ENCODE results near the gene ADCY2. TPM values are rescaled to one million over a fixed set of nuclear protein-coding genes. Genes with fewer than 3 reads are reported as not detected.

Gene ADCY2
- total and polyA plus RNA-seq, 4 donors: 25.4 to 145 (median 71.1) TPM

DNA sequence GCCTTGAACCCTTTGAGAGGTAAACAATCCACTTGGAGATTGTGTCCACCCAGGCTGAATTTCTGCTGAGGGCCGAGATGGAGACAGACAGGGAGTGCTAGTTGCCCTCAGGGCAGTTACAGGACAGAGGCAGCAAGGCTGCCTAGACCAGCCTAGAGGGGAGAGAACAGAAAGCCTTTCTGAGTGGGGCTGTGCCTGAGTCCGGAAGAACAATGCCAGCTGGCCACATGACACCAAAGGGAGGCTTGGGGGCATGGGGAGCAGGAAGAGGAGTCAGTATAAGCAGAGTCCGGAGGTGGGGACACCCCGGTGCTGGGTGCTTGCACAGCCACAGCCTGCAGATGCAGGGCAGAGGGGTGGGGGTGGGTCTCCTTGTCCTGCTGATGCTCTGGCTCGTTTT is 309.3 kb downstream of the ADCY2 start:
- H3K27ac ChIP-seq (ENCODE audit: low read depth, low read length): no peak overlapping the region
- no peak overlapping the region for H3K4me3 ChIP-seq (ENCODE audit: low read depth, low read length)
- peaks cover 3% of the 10 kb centered on the region for H3K36me3 ChIP-seq (ENCODE audit: control insufficient read depth, insufficient read depth, low read length)
- no peak for DNase-seq (ENCODE audit: low read depth in 4 of 6, low spot score in 6 of 6)
- peaks cover 4% of the 10 kb centered on the region for H3K4me1 ChIP-seq (ENCODE audit: control insufficient read depth, insufficient read depth, low read length)
- no peaks in the 10 kb centered on the region for H3K27me3 ChIP-seq (ENCODE audit: control insufficient read depth, insufficient read depth, low read length)
- H3K9me3 ChIP-seq (ENCODE audit: control insufficient read depth, insufficient read depth, low read length): no peaks in the 10 kb centered on the region
- WGBS (ENCODE audit: insufficient coverage): 52% methylated on average over 5 of the region's 5 CpGs

- WGBS (ENCODE audit: insufficient coverage): no CpG with 5 or more reads among the region's 6 CpGs
- H3K27me3 ChIP-seq (ENCODE audit: control insufficient read depth, insufficient read depth, low read length): no peaks in the 10 kb centered on the region
- H3K36me3 ChIP-seq (ENCODE audit: control insufficient read depth, insufficient read depth, low read length): peaks cover 3% of the 10 kb centered on the region
- H3K9me3 ChIP-seq (ENCODE audit: control insufficient read depth, insufficient read depth, low read length): no peaks in the 10 kb centered on the region
- DNase-seq (ENCODE audit: low read depth in 4 of 6, low spot score in 6 of 6): no peak
- no peak overlapping the region for H3K27ac ChIP-seq (ENCODE audit: low read depth, low read length)
- H3K4me1 ChIP-seq (ENCODE audit: control insufficient read depth, insufficient read depth, low read length): peaks cover 4% of the 10 kb centered on the region
- H3K4me3 ChIP-seq (ENCODE audit: low read depth, low read length): no peak overlapping the region
Measured at GRCh38 chr5:7705736-7706135, 309.8 kb downstream of the ADCY2 start.

DNA sequence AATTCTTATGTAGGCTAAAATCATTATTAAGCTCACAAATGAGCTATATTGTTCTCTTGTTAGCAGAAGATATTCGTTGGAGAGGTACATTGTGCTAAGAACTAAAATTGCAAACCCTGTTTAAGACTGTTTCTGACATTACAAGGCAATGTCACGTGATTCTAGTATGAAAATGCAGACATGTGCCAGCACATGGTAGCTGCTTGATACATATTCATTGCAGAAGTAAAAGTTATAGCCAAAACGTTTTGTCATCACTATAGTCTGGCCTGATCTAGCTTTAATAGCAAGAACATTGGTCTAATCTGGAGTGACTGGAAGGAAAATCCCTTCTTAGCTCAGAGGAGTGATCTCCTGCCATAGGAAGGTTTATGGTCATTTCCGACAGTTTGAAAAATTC is 310.3 kb downstream of the ADCY2 start:
- WGBS (ENCODE audit: insufficient coverage): 100% methylated on average over 1 of the region's 4 CpGs
- Histone ChIP-seq H3K4me1 (ENCODE audit: control insufficient read depth, insufficient read depth, low read length) (peaks cover 4% of the 10 kb centered on the region), H3K27me3 (ENCODE audit: control insufficient read depth, insufficient read depth, low read length) (no peaks in the 10 kb centered on the region), H3K4me3 (ENCODE audit: low read depth, low read length) (no peak overlapping the region), H3K27ac (ENCODE audit: low read depth, low read length) (no peak overlapping the region), H3K9me3 (ENCODE audit: control insufficient read depth, insufficient read depth, low read length) (no peaks in the 10 kb centered on the region), H3K36me3 (ENCODE audit: control insufficient read depth, insufficient read depth, low read length) (peaks cover 3% of the 10 kb centered on the region)
- peak in 1 of 6 donors; percentile 29 for DNase-seq (ENCODE audit: low read depth in 4 of 6, low spot score in 6 of 6)

DNA sequence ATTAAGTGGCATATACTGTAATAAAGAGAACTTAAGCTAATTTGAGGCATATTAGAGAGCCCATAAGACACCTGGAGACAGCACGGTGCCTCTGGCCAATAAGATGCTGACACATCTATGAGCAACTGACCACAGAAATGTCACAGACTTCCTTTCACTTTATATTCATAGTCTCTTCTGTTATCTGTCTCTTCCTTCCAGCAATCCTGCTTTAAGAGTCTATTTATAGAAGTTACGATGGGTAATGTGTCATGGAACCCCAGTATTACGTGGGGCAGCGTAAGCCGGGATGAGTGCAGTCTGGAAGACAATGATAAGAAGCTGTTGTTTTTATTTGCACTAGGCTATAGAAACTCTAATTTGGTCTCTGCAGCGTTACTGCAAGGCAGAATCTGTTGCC is 318.2 kb downstream of the ADCY2 start:
- Histone ChIP-seq H3K27ac (ENCODE audit: low read depth, low read length) (no peak overlapping the region), H3K4me1 (ENCODE audit: control insufficient read depth, insufficient read depth, low read length) (no peaks in the 10 kb centered on the region), H3K27me3 (ENCODE audit: control insufficient read depth, insufficient read depth, low read length) (no peaks in the 10 kb centered on the region), H3K4me3 (ENCODE audit: low read depth, low read length) (no peak overlapping the region), H3K36me3 (ENCODE audit: control insufficient read depth, insufficient read depth, low read length) (peaks cover 4% of the 10 kb centered on the region), H3K9me3 (ENCODE audit: control insufficient read depth, insufficient read depth, low read length) (no peaks in the 10 kb centered on the region)
- DNase-seq (ENCODE audit: low read depth in 4 of 6, low spot score in 6 of 6): no peak
- WGBS (ENCODE audit: insufficient coverage): 93% methylated on average over 4 of the region's 6 CpGs

- H3K4me1 ChIP-seq (ENCODE audit: control insufficient read depth, insufficient read depth, low read length): no peaks in the 10 kb centered on the region
- H3K9me3 ChIP-seq (ENCODE audit: control insufficient read depth, insufficient read depth, low read length): no peaks in the 10 kb centered on the region
- peaks cover 3% of the 10 kb centered on the region for H3K36me3 ChIP-seq (ENCODE audit: control insufficient read depth, insufficient read depth, low read length)
- H3K27me3 ChIP-seq (ENCODE audit: control insufficient read depth, insufficient read depth, low read length): no peaks in the 10 kb centered on the region
- no peak overlapping the region for H3K4me3 ChIP-seq (ENCODE audit: low read depth, low read length)
- H3K27ac ChIP-seq (ENCODE audit: low read depth, low read length): no peak overlapping the region
- DNase-seq (ENCODE audit: low read depth in 4 of 6, low spot score in 6 of 6): no peak
Measured at GRCh38 chr5:7714697-7715096, 318.8 kb downstream of the ADCY2 start.

DNA sequence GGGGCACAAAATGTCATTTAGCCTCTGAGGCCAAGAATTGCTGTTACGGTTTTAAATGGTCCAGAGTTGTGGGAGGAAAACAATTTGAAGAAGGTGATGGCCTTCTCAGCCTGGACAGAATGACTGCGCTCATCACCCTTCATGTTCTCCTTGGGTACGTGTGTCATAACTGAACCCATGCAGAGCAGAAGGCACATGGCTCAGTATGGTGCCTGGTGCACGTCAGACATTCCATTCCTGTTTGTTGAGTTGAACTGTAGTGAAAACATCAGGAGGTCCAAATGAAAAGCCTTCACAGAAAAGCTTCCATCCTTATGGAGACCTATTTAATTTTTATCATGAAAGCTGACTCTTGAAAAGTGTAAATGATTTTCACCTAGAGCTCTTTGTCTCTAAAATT is 321.8 kb downstream of the ADCY2 start:
- H3K4me1 ChIP-seq (ENCODE audit: control insufficient read depth, insufficient read depth, low read length): no peaks in the 10 kb centered on the region
- H3K36me3 ChIP-seq (ENCODE audit: control insufficient read depth, insufficient read depth, low read length): peaks cover 5% of the 10 kb centered on the region
- no peaks in the 10 kb centered on the region for H3K27me3 ChIP-seq (ENCODE audit: control insufficient read depth, insufficient read depth, low read length)
- no peaks in the 10 kb centered on the region for H3K9me3 ChIP-seq (ENCODE audit: control insufficient read depth, insufficient read depth, low read length)
- no peak overlapping the region for H3K27ac ChIP-seq (ENCODE audit: low read depth, low read length)
- 92% methylated on average over 3 of the region's 4 CpGs for WGBS (ENCODE audit: insufficient coverage)
- no peak overlapping the region for H3K4me3 ChIP-seq (ENCODE audit: low read depth, low read length)
- DNase-seq (ENCODE audit: low read depth in 4 of 6, low spot score in 6 of 6): peak in 1 of 6 donors; percentile 23

DNA sequence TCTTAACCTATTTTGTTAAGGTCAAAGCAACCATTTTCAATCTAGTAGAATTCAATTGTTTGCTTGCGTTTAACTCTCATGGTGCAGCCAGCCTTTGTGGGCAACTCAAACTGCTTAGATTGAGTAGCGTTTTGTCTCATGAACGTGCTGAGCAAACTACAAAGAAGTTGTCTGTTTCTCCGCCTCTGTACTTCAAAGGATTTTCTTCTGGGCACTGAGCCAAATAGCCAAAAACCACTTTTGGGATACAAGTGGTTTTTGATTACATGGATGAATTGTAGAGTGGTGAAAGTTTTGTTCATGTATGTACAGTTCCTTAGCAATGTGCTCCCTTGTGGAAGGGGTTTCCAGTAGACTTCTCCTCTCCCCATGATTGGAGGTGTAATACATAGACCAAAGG is 332.1 kb downstream of the ADCY2 start:
- 12% methylated on average over 3 of the region's 4 CpGs for WGBS (ENCODE audit: insufficient coverage)
- peak in 4 of 6 donors; percentile 14 to 59 (median 38) for DNase-seq (ENCODE audit: low read depth in 4 of 6, low spot score in 6 of 6)
- Histone ChIP-seq H3K4me1 (ENCODE audit: control insufficient read depth, insufficient read depth, low read length) (no peaks in the 10 kb centered on the region), H3K9me3 (ENCODE audit: control insufficient read depth, insufficient read depth, low read length) (no peaks in the 10 kb centered on the region), H3K27ac (ENCODE audit: low read depth, low read length) (no peak overlapping the region), H3K4me3 (ENCODE audit: low read depth, low read length) (no peak overlapping the region), H3K36me3 (ENCODE audit: control insufficient read depth, insufficient read depth, low read length) (no peaks in the 10 kb centered on the region), H3K27me3 (ENCODE audit: control insufficient read depth, insufficient read depth, low read length) (no peaks in the 10 kb centered on the region)

- no peak for DNase-seq (ENCODE audit: low read depth in 4 of 6, low spot score in 6 of 6)
- Histone ChIP-seq H3K27ac (ENCODE audit: low read depth, low read length) (no peak overlapping the region), H3K4me1 (ENCODE audit: control insufficient read depth, insufficient read depth, low read length) (peaks cover 3% of the 10 kb centered on the region), H3K4me3 (ENCODE audit: low read depth, low read length) (no peak overlapping the region), H3K27me3 (ENCODE audit: control insufficient read depth, insufficient read depth, low read length) (no peaks in the 10 kb centered on the region), H3K36me3 (ENCODE audit: control insufficient read depth, insufficient read depth, low read length) (no peaks in the 10 kb centered on the region), H3K9me3 (ENCODE audit: control insufficient read depth, insufficient read depth, low read length) (no peaks in the 10 kb centered on the region)
- WGBS (ENCODE audit: insufficient coverage): 99% methylated on average over 4 of the region's 5 CpGs
Measured at GRCh38 chr5:7741415-7742065, 345.6 kb downstream of the ADCY2 start.

DNA sequence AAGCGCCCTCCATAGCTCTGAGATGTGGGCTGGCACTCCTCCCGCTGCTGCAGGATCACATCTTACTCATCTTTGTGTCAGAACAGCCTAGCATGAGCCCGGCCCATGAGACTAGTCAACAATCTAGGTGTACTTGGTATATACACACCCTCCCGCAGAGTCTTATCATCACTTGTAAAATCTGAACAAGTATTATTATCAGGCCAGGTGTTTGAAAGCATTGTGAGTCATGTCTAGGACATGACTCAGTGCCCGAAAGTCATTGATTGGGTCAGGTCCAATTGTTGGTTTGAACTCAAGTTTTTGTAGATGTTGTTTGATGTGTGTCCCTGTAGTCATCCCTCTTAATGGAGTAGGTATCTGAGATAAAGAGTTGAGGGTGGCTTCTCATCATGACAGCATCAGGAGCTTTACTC is 346.3 kb downstream of the ADCY2 start:
- Histone ChIP-seq H3K9me3 (ENCODE audit: control insufficient read depth, insufficient read depth, low read length) (no peaks in the 10 kb centered on the region), H3K4me1 (ENCODE audit: control insufficient read depth, insufficient read depth, low read length) (peaks cover 3% of the 10 kb centered on the region), H3K36me3 (ENCODE audit: control insufficient read depth, insufficient read depth, low read length) (no peaks in the 10 kb centered on the region), H3K4me3 (ENCODE audit: low read depth, low read length) (no peak overlapping the region), H3K27ac (ENCODE audit: low read depth, low read length) (no peak overlapping the region), H3K27me3 (ENCODE audit: control insufficient read depth, insufficient read depth, low read length) (no peaks in the 10 kb centered on the region)
- 100% methylated on average over 2 of the region's 5 CpGs for WGBS (ENCODE audit: insufficient coverage)
- no peak for DNase-seq (ENCODE audit: low read depth in 4 of 6, low spot score in 6 of 6)

- no peak overlapping the region for H3K4me3 ChIP-seq (ENCODE audit: low read depth, low read length)
- 50% methylated on average over 6 of the region's 11 CpGs for WGBS (ENCODE audit: insufficient coverage)
- H3K9me3 ChIP-seq (ENCODE audit: control insufficient read depth, insufficient read depth, low read length): no peaks in the 10 kb centered on the region
- peaks cover 3% of the 10 kb centered on the region for H3K4me1 ChIP-seq (ENCODE audit: control insufficient read depth, insufficient read depth, low read length)
- H3K27ac ChIP-seq (ENCODE audit: low read depth, low read length): no peak overlapping the region
- DNase-seq (ENCODE audit: low read depth in 4 of 6, low spot score in 6 of 6): peak; percentile 31 to 95 (median 69)
- H3K36me3 ChIP-seq (ENCODE audit: control insufficient read depth, insufficient read depth, low read length): no peaks in the 10 kb centered on the region
- no peaks in the 10 kb centered on the region for H3K27me3 ChIP-seq (ENCODE audit: control insufficient read depth, insufficient read depth, low read length)
Measured at GRCh38 chr5:7745882-7746610, 350.1 kb downstream of the ADCY2 start.
